Measurements from ENCODE around the gene SUCLG1. TPM values are rescaled to one million over a fixed set of nuclear protein-coding genes. Genes with fewer than 3 reads are reported as not detected.
A peak's percentile ranks its signal among the peaks of the same experiment; 100 is the strongest.
"Not testable (repeated sequence)": the region's sequence is repeated elsewhere in the genome, so short reads cannot be mapped to it uniquely, and the experiment has no call there.

SUCLG1 gene
- total and polyA plus RNA-seq, 2 of the 4 experiments (the other 2 are of a cell fraction): 50.5 to 52.7 TPM

- H3K4me2 ChIP-seq (ENCODE audit: low read depth, low read length); H3K4me1 ChIP-seq (ENCODE audit: control insufficient read depth, insufficient read depth, low read length); H3K9me3 ChIP-seq (ENCODE audit: control insufficient read depth, insufficient read depth, low read length); H2BK15ac ChIP-seq (ENCODE audit: low read depth, low read length); H3K56ac ChIP-seq (ENCODE audit: extremely low read depth, insufficient read depth, low read length); H3K27me3 ChIP-seq (ENCODE audit: control insufficient read depth, insufficient read depth, low read length); H2BK120ac ChIP-seq (ENCODE audit: low read depth, low read length); H3K9me1 ChIP-seq (ENCODE audit: insufficient read depth, low read length); H3K79me1 ChIP-seq (ENCODE audit: low read depth in 1 of 2, low read length in 2 of 2); H3K27ac ChIP-seq (ENCODE audit: insufficient read depth, low read length); H2BK20ac ChIP-seq (ENCODE audit: low read depth, low read length); CTCF ChIA-PET; H2AK5ac ChIP-seq (ENCODE audit: low read depth, low read length); H2AK9ac ChIP-seq (replicated peaks; ENCODE audit: low read depth, low read length, poor library complexity); POLR2A ChIA-PET (ENCODE audit: unreplicated experiment); H3K4ac ChIP-seq (ENCODE audit: low read depth, low read length); H2BK5ac ChIP-seq (ENCODE audit: low read depth, low read length, poor library complexity, severe bottlenecking); H3K36me3 ChIP-seq (ENCODE audit: control insufficient read depth, insufficient read depth, low read length); H3K18ac ChIP-seq (ENCODE audit: low read depth, low read length); H4K91ac ChIP-seq (ENCODE audit: insufficient read depth, low read depth, low read length); DNase-seq; BruUV-seq (replicated peaks); ATAC-seq (ENCODE audit: low read depth); H4K20me1 ChIP-seq (ENCODE audit: insufficient read depth, low read length); intact Hi-C loops (cut with micrococcal nuclease); H3K9ac ChIP-seq (ENCODE audit: low read depth, low read length); H3K23ac ChIP-seq (ENCODE audit: low read depth, low read length); dilution Hi-C loops (cut with HindIII; ENCODE audit: low sequenced_read_pairs, unreplicated experiment); H3K4me3 ChIP-seq (ENCODE audit: insufficient read depth, low read depth, low read length); H2AFZ ChIP-seq (replicated peaks; ENCODE audit: low read length, poor library complexity); H4K5ac ChIP-seq (ENCODE audit: low read depth, low read length); in situ Hi-C loops (cut with MboI; ENCODE audit: low sequenced_read_pairs); H4K8ac ChIP-seq (ENCODE audit: low read depth in 2 of 2, low read length in 2 of 2); H3K14ac ChIP-seq (replicated peaks; ENCODE audit: low read depth, low read length): not testable (repeated sequence)
- peak; percentile 34; the same call in 1 of the 2 replicates for TF ChIP-seq MAFK (IDR thresholded peaks at IDR 0.05; ENCODE audit: low read depth, low read length)
- WGBS, 2 experiments (ENCODE audit: extremely low coverage in 2 of 2, insufficient read length in 1 of 2): no CpG with 5 or more reads among the region's 1 CpG
Measured at GRCh38 chr2:84399839-84400238, 59.2 kb downstream of the SUCLG1 start.

Data from IMR-90 (cell line).